NCI-H1417 treated with DMSO at 0.1 percent for 48 hours (cell line): Measurements from ENCODE around the gene PTPN2.
A peak's percentile ranks its signal among the peaks of the same experiment; 100 is the strongest.
"Not testable (repeated sequence)": the region's sequence is repeated elsewhere in the genome, so short reads cannot be mapped to it uniquely, and the experiment has no call there.

ENCODE experiments used
- DNase-seq: peaks from one replicate; lab custom pipeline; 2025; lab: John Stamatoyannopoulos, UW

PTPN2 gene

DNA sequence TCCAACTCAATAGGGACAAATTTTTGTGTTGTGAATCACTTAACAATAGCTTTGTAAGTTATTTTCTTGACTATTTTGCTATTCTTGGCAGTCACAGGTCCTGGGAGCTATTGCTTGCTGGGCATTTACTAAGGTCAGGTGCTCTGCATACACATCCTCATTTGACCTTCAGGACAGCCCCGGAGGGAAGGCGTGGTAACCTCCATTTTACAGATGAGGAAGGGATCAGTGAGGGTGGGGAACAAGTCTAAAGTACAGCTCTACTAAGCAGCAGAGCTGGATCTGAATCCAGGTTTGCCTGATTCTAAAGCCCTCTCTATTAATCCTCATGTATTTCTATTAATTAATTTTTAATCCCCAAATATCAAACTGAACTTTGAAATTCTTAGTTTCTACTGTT, 58.8 kb downstream of the PTPN2 start:
- no peak for DNase-seq

DNA sequence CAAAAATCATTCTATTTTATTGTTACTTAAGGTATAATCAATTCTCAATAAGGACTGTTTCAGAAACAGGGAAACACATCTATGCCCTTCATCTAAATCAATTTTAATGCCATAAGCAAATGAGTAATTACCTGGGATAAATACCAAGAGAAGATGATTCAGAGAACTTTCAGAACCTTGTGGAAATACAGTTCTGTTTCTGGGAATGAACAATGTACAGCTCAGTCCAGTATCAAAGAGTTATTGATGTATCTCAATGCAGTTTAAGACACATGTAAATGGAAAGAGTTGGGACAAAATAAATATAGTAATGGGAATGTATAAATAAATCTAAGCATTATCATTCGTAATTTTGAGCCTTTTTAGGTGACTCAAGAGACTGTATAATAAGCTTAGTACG, 60.1 kb downstream of the PTPN2 start:
- no peak for DNase-seq

DNA sequence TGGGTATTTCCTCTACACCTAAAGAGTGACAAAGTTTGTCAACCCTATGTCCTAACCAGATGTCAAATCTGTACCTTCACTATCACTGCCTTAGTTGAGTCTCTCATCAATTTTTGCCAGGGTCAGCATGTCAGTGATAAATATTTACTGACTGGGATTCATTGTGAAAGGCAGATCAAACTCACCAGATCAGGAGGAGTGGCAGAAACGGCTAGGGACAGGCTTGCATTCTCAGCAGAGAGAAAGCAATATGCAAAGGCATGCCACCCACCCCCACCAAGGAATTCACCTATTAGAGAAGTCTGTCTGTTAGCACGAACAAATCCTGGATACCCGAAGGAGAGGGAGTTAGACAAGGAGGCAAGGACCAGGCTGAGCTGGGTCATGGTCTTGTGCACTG, 62.6 kb downstream of the PTPN2 start:
- no peak for DNase-seq

GRCh38 chr18:12820506-12820905, 63.5 kb downstream of the PTPN2 start:
- no peak for DNase-seq

- DNase-seq, result no peak
These were observed 64.2 kb downstream of the PTPN2 start for GRCh38 chr18:12819841-12820240.

DNA sequence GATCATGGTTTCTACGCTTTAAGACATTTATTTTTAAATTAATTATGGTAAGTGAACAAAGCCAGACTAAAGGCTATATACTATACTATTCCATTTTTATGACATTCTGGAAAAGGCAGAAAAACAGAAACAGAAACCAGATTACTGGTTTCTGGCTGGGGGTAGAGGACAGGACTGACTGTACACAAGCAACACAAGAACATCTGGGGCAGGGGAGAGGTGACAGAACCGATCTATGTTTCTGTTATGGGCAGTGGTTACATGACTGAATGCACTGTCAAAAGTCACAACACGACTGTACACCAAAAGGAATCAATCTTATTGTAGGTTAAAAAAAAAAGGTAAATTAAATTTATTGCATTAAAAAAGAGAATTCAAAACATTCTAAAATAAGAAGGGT, 64.7 kb downstream of the PTPN2 start:
- DNase-seq, result no peak

GRCh38 chr18:12818243-12818642, 65.8 kb downstream of the PTPN2 start:
- no peak for DNase-seq

- no peak for DNase-seq
These were observed 67.6 kb downstream of the PTPN2 start for GRCh38 chr18:12816451-12816850.

DNA sequence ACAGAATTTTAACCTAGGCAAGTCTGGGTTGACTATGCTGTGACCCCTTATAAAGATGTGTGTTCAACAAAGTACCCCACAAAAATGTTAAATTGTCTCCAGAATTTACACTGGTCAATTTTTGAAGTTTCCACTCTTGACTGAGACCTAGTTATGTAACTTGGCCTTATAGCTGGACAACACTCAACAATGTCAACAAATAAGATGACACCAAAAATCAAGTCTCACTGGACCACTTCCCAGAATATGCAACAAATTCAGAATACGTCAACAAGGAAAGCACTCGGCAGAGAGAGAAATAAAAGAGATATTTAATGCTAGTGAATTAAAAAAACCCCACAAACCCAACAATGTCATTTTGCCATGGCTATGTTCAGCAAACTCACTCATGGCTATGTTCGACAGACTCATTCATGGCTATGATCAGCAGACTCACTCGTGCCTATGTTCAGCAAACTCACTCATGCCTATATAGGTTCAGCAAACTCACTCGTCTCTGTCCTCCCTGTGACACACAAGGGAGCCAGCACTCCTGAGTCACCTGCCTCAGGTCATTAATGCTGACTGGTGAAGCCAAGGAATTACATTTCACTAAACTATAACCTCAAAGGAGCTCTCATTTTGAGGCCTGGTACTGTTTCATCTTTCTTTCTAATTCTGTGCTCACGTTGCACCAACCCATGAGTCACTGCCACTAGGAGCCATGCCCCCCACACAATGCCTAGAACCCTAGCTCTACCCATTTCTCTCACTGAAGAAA, 72.7 kb downstream of the PTPN2 start:
- no peak for DNase-seq

GRCh38 chr18:12803069-12803936, 80.7 kb downstream of the PTPN2 start:
- DNase-seq, result peak; percentile 19

GRCh38 chr18:12802538-12802937, 81.5 kb downstream of the PTPN2 start:
- no peak for DNase-seq

DNA sequence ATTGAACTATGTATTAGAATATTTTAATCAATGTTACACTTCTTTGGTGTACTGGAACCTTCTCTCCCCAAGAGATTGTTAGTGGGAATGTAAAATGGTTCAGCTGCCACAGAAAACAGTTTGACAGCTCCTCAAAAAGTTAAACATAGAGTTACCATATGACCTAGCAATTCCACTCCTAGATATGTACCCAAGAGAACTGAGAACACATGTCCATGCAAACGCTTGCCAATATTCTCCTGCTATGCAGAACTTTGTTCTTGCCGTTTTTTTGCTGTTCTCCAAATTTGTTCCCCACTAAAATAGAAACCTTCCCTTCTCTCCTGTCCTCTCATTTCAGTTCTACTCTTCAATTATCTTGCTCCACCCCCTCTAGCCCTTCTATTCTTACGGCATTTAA, 87.6 kb downstream of the PTPN2 start:
- no peak for DNase-seq

DNA sequence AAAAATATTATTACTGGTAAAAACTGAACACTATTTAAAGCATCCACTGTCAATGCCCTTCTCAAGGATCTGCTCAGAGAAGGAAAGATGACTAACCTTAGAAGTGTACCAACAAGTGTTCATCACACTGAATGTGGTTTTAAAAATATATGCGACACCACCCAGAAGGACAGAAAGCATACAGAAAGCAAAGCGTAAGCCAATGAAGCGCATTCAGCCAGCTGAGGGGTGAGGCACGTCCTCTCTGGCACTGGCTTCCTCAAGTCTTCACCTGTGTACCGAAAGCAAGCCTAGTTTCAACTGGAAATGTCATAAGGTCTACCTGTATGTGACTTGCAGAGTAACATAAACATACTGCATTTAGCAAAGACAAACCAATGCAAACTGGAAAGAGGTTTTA, 92.4 kb downstream of the PTPN2 start:
- no peak for DNase-seq

DNA sequence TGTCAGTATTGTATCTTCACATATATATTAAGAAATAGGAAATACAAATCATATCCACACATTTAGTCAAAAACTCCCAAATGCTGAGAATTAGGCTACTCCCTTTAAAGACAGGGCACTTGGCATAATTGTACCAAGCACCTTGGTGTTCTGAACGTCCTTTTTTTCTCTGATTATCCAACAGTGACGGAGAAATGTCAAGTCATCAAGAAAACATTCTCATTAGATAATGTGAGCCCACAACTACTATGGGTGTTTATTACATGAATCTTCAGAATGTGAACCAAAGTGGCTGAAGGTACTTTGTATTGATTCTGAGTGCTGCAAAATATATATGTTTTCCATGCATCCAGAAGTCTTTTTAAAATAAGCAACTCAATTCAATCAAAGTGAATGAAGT, 97.4 kb downstream of the PTPN2 start:
- no peak for DNase-seq

GRCh38 chr18:12783524-12783923, 100.5 kb downstream of the PTPN2 start:
- no peak for DNase-seq

DNA sequence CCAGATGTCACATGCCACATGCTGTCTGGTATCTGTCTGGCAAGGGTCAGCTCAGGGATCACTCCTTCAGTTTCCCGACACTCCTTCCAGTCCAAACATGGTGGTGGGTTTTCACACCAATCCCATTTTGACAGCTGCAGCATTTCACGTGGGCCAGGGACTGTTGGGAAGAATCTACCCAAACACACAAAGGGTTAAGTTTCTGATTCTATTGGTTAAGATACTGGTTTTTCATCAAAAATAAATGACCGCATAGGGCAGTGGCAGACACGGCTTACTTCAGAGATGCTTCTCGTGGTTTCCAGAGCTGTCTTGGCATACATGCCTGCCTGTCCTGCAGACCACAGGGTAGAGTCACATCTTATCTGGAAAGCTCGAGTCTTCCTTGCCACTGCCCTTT, 101.5 kb downstream of the PTPN2 start:
- DNase-seq, result no peak

GRCh38 chr18:12779456-12779855, 104.6 kb downstream of the PTPN2 start:
- DNase-seq, result no peak

DNA sequence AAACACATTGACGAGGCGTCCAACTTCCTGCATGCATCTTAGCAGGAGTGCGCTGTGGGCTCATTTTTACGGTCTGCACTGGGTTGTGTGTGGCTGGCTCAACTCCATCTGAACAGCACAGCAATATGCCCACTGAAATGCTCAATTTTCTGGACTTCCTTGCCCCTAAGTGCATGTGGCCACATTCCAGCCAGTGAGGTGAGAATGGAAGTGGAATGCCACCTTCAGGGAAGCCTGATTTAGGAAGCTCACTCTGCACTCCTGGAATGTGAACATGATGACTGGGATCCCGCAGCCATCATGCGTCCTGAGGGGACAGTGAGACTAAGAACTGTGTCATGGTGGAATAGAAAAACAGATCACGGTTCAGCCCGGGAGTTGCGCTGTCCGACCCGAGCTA, 105.0 kb downstream of the PTPN2 start:
- no peak for DNase-seq

DNA sequence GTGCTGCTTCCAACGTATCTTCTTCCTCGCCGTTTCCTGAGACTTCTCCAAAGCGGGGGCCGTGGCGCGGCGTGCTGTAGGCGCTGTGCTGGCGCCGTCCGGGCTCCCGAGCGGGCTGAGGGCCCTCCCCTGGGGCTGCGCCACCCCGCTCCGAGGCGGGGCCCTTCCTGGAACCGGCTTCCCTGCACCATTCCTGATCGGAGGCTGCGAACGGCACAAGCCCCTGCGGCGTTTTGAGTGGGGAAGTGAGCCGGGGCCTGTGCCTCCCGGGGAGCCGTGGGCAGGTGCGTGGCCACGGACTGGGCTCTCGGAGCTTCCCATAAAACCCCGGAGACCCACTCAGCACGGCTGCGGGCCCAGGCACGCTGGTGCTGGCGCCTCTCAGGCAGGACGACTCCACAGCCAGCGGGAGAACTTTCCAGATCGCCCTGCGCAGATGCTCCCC, 106.5 kb downstream of the PTPN2 start:
- DNase-seq, result no peak

DNA sequence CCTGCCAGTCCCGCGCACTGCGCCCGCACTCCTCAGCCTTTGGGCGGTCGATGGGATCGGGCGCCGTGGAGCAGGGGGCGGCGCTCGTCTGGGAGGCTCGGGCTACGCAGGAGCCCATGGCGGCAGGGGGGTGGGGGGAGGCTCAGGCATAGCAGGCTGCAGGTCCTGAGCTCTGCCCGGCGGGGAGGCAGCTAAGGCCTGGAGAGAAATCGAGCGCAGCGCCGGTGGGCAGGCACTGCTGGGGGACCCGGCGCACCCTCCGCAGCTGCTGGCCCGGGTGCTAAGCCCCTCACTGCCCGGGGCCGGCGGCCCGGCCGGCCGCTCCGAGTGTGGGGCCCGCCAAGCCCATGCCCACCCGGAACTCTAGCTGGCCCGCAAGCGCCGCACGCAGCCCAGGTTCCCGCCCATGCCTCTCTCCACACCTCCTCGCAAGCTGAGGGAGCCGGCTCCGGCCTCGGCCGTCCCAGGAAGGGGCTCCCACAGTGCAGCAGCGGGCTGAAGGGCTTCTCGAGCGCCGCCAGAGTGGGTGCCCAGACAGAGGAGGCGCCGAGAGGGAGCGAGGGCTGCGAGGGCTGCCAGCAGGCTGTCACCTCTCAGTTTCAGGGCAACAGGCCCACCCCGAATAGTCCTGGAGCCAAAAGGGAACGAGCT, 107.1 kb downstream of the PTPN2 start:
- DNase-seq, result no peak

DNA sequence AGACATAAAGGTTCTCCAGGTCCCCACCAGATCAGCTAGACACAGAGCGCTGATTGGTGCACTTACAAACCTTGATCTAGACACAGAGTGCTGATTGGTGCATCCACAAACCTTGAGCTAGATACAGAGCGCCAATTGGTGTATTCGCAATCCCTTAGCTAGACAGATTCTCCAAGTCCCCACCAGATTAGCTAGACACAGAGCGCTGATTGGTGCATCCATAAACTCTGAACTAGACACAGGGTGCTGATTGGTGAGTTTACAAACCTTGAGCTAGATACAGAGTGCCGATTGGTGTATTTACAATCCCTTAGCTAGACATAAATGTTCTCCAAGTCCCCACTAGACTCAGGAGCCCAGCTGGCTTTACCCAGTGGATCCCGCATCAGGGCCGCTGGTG, 107.6 kb downstream of the PTPN2 start:
- DNase-seq, result not testable (repeated sequence)

DNA sequence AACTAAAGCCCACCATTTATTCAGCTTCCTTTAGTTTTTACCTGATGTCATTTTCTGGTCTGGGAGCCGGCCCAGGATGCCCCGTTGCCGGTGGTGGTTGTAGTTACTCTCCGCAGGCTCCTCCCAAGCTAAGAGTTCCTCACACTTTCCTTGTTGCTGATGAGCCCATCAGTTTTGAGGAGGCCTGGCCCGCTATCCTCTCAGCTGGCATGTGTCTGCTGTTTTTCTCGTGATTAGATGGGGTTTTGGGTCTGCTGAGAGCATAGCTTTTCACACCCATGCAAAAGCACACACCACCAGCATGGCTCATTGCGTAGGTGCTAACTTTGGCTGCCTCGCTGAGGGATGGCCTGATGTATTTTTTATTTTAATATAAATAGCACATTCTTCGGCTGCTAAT, 109.1 kb downstream of the PTPN2 start:
- no peak for DNase-seq

- no peak for DNase-seq
These were observed 110.7 kb downstream of the PTPN2 start for GRCh38 chr18:12773369-12773768.
